ENCODE measurements around the gene RPTOR.

DNA sequence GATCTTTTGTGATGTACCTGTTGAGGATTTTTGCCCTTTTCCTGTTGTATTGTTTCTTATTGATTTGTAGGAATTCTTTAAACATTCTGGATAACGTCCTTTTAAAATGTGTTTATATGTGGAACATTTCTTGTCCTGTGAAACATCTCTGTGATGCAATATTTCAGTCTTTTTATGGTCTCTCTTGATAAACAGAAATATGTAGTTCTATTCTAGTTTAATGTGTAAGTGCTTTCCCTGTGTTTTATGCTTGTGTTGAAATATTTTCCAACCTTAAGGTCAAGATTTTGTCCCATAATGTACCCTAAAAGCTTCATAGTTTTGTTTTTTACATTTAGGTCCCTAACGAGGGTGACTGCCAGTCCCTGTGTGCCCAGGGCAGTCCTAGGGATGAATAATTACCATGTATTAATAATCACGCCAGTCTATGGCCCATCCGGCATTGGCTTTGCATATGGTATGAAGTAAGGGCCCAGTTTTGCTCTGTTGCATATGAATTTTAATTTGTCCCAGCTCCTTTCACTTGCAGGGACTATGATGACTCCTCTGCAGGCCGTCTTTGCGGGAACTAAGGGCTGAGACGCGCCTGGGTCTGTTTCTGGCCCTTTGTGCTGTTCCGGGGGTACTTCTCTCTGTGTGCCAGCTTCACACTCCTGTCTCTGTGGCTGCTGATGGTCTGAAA lies 44.2 kb downstream of the RPTOR start:
- TF ChIP-seq, protein P1, sequence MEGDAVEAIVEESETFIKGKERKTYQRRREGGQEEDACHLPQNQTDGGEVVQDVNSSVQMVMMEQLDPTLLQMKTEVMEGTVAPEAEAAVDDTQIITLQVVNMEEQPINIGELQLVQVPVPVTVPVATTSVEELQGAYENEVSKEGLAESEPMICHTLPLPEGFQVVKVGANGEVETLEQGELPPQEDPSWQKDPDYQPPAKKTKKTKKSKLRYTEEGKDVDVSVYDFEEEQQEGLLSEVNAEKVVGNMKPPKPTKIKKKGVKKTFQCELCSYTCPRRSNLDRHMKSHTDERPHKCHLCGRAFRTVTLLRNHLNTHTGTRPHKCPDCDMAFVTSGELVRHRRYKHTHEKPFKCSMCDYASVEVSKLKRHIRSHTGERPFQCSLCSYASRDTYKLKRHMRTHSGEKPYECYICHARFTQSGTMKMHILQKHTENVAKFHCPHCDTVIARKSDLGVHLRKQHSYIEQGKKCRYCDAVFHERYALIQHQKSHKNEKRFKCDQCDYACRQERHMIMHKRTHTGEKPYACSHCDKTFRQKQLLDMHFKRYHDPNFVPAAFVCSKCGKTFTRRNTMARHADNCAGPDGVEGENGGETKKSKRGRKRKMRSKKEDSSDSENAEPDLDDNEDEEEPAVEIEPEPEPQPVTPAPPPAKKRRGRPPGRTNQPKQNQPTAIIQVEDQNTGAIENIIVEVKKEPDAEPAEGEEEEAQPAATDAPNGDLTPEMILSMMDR (IDR thresholded peaks at IDR 0.05; ENCODE audit: low read depth, low read length), result no peak
- no peak for TF ChIP-seq EZH2phosphoT487 (IDR thresholded peaks at IDR 0.05; ENCODE audit: low read depth)
